ENCODE measurements around the gene HEXD. TPM values are rescaled to one million over a fixed set of nuclear protein-coding genes. Genes with fewer than 3 reads are reported as not detected.

The HEXD gene
- total and polyA plus RNA-seq, 12 donors: 8.9 to 292 (median 43.8) TPM

DNA sequence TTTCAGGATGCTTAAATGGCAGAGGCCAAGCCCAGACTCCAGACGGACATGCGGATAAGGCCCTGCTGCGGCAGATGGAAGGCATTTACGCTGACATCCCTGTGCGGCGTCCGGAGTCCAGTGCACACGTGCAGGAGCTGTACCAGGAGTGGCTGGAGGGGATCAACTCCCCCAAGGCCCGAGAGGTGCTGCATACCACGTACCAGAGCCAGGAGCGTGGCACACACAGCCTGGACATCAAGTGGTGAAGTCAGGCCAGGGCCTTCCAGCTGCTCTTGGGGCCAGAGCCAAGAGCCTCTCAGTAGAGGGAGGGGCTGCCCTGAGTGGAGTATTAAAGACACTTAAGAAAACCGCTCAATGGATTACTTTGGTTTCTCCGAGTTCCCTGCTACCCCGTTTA, 69.8 kb downstream of the HEXD start:
- TF ChIP-seq, protein P1, sequence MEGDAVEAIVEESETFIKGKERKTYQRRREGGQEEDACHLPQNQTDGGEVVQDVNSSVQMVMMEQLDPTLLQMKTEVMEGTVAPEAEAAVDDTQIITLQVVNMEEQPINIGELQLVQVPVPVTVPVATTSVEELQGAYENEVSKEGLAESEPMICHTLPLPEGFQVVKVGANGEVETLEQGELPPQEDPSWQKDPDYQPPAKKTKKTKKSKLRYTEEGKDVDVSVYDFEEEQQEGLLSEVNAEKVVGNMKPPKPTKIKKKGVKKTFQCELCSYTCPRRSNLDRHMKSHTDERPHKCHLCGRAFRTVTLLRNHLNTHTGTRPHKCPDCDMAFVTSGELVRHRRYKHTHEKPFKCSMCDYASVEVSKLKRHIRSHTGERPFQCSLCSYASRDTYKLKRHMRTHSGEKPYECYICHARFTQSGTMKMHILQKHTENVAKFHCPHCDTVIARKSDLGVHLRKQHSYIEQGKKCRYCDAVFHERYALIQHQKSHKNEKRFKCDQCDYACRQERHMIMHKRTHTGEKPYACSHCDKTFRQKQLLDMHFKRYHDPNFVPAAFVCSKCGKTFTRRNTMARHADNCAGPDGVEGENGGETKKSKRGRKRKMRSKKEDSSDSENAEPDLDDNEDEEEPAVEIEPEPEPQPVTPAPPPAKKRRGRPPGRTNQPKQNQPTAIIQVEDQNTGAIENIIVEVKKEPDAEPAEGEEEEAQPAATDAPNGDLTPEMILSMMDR (IDR thresholded peaks at IDR 0.05): no peak
- TF ChIP-seq POLR2A (IDR thresholded peaks at IDR 0.05): no peak
- WGBS, 4 donors: 93 to 95% (median 94%) methylated on average over 14 of the region's 14 CpGs
- Histone ChIP-seq H3K27ac (no peak overlapping the region), H3K36me3 (replicated peaks in 1 of 2) (peaks cover 0 to 58% of the 10 kb centered on the region in 2 donors), H3K9me3 (replicated peaks in 1 of 3) (no peaks in the 10 kb centered on the region), H3K4me3 (no peak overlapping the region), H3K27me3 (no peaks in the 10 kb centered on the region), H3K4me1 (replicated peaks in 1 of 2) (peaks cover 0 to 6% of the 10 kb centered on the region in 2 donors)
- intact Hi-C loops (cut with DNase I): no loop called here
- no peak for DNase-seq

DNA sequence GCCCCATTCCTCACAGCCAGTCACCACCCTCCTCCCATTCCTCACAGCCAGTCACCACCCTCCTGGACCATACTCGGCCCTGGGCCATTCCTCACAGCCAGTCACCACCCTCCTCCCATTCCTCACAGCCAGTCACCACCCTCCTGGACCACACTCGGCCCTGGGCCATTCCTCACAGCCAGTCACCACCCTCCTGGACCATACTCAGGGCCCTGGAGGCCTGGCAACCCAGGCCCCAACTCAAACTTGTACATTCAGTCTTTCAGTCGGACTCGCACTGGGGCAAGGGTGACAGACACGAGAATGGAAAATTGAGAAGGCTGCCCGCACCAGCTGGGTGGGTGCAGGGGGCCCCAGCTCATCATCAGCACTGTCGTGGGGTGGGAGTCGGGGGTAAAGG, 71.0 kb downstream of the HEXD start:
- Histone ChIP-seq H3K4me1 (replicated peaks in 1 of 2) (peaks cover 0 to 16% of the 10 kb centered on the region in 2 donors), H3K27me3 (no peaks in the 10 kb centered on the region), H3K27ac (no peak overlapping the region), H3K36me3 (replicated peaks in 1 of 2) (peaks cover 0 to 45% of the 10 kb centered on the region in 2 donors), H3K4me3 (no peak overlapping the region), H3K9me3 (replicated peaks in 1 of 3) (no peaks in the 10 kb centered on the region)
- TF ChIP-seq POLR2A (IDR thresholded peaks at IDR 0.05): no peak
- TF ChIP-seq, protein P1 (IDR thresholded peaks at IDR 0.05): no peak
- DNase-seq: peak in 1 of 7 donors; percentile 18
- WGBS, 4 donors: 70 to 76% (median 74%) methylated on average over 7 to 8 of the region's 8 CpGs
- intact Hi-C loops (cut with DNase I): no loop called here

DNA sequence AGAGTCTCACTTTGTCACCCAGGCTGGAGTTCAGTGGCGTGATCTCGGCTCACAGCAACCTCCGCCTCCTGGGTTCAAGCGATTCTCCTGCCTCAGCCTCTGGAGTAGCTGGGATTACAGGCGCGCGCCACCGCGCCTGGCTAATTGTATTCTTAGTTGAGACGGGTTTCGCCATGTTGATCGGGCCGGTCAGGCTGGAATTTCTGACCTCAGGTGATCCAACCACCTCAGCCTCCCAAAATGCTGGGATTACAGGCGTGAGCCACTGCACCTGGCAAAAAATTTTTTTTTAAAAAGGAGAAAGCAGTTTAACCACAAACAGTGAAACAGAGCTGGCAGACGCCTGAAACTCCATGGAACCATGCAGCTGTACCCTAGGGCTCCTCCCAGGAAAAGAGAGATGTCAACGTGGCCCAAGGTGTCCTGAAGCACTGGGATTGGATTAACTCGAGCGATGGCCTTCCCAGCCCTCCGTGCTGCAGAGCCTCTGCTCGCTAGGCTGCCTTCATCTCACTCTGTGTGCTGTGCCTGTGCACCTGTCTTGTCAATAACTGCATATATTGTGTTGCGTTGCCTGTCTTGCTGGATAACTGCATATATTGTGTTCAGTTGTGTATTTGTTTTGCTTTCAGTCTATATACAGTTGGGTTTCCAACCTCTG, 71.8 kb downstream of the HEXD start:
- Histone ChIP-seq H3K4me1 (replicated peaks in 1 of 2) (peaks cover 0 to 19% of the 10 kb centered on the region in 2 donors), H3K4me3 (no peak overlapping the region), H3K27ac (no peak overlapping the region), H3K9me3 (replicated peaks in 1 of 3) (no peaks in the 10 kb centered on the region), H3K27me3 (no peaks in the 10 kb centered on the region), H3K36me3 (replicated peaks in 1 of 2) (peaks cover 0 to 37% of the 10 kb centered on the region in 2 donors)
- intact Hi-C loops (cut with DNase I): no loop called here
- no peak for DNase-seq
- WGBS, 4 donors: 92 to 95% (median 94%) methylated on average over 21 of the region's 21 CpGs
- TF ChIP-seq, protein P1 (IDR thresholded peaks at IDR 0.05): no peak
- TF ChIP-seq POLR2A (IDR thresholded peaks at IDR 0.05): no peak

DNA sequence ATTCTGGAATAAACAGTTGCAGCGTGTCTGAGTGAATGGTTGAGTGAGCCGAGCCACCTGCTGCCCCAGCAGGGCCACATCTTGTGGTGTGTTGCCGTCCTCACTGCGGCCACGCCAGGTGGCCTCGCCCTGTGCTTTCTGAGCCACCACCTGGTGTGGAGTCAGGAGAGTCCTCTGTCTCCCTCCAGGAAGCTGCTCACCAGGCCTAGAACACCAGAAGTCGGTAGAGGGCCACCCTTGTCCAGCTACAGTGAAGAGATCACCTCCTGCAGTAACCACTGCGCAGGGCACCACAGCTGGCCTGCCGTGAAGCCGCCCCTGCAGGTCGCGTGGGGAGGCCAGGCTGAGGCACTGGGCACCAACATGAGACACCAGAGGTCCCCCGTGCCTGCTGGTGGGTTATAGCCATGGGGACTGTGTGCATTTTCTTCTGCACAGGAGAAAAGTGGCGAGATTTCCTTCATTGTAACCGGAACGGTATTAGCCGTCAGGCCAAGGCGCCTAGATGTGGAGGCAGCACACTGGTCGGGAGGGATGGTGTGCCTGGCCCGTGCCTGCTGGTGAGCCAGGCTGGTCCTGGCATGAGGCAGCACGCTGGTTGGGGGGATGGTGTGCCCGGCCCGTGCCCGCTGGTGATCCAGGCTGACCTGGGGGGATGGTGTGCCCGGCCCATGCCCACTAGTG, 72.5 kb downstream of the HEXD start:
- WGBS, 4 donors: 82 to 92% (median 91%) methylated on average over 11 to 25 of the region's 25 CpGs
- no peak overlapping the region for H3K4me3 ChIP-seq
- peaks cover 0 to 30% of the 10 kb centered on the region in 2 donors for H3K36me3 ChIP-seq (replicated peaks in 1 of 2)
- no peak overlapping the region for H3K27ac ChIP-seq
- intact Hi-C loops (cut with DNase I): no loop called here
- TF ChIP-seq, protein P1 (IDR thresholded peaks at IDR 0.05): no peak
- TF ChIP-seq POLR2A (IDR thresholded peaks at IDR 0.05): no peak
- H3K4me1 ChIP-seq (replicated peaks in 1 of 2): peaks cover 0 to 19% of the 10 kb centered on the region in 2 donors
- H3K27me3 ChIP-seq: no peaks in the 10 kb centered on the region
- H3K9me3 ChIP-seq (replicated peaks in 1 of 3): no peaks in the 10 kb centered on the region
- DNase-seq: peak in 1 of 7 donors; percentile 20
